HG02678 (cell line): ENCODE measurements around the gene WDFY2.
"Not testable (repeated sequence)": the region's sequence is repeated elsewhere in the genome, so short reads cannot be mapped to it uniquely, and the experiment has no call there.

Experiments
- ATAC-seq: cut with Tn5 transposase; IDR thresholded peaks from one replicate; pipeline ENCODE4 v1.9.1; 2021; ENCODE audit warnings: mild to moderate bottlenecking, moderate library complexity; ENCODE audit not compliant: unreplicated experiment

The WDFY2 gene

GRCh38 chr13:51689663-51689996 lies 105.4 kb downstream of the WDFY2 start:
- ATAC-seq = no peak

DNA sequence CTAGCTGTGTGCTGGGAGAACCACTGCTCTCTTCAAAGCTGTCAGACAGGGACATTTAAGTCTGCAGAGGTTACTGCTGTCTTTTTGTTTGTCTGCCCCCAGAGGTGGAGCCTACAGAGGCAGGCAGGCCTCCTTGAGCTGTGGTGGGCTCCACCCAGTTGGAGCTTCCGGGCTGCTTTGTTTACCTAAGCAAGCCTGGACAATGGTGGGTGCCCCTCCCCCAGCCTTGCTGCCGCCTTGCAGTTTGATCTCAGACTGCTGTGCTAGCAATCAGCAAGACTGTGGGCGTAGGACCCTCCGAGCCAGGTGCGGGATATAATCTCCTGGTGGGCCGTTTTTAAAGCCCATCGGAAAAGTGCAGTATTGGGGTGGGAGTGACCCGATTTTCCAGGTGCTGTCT lies 111.4 kb downstream of the WDFY2 start:
- ATAC-seq = not testable (repeated sequence)

GRCh38 chr13:51697181-51697580 lies 112.9 kb downstream of the WDFY2 start:
- no peak for ATAC-seq

DNA sequence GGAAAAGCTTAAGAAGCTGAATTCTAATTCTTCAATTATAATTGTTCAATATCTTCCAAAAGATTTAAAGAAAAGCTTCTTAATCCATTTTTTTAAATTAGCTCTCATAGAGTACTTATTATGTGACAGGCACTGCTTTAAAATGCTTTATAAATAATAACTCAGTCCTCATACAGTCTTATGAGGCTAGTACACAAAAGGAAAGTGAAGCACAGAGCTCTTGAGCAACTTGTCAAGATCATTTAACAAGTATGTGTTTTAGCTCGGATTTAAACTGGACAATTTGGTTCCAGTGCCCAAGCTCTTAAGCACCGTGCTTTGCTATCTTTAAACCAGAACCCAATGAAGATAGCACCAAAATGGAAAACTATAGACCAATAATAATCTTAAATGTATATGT lies 113.6 kb downstream of the WDFY2 start:
- ATAC-seq = no peak

DNA sequence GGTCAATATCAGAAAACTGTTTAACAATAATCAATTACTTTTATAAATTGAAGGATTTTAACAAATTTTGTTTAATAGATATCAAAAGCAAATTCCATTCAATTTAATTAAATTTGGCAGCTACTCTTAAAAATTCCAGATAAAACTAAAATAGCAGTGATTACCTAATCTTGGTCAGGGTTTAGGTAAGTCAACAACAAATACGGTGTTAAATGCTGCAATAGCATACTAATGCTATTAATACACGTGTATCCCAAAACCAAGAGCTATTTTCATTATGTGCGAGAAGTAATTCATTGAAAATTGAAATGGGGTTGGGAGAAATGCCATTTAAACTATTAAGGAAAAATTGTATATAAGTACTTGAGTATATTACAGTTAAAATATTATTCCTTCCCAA lies 114.1 kb downstream of the WDFY2 start:
- ATAC-seq = no peak

DNA sequence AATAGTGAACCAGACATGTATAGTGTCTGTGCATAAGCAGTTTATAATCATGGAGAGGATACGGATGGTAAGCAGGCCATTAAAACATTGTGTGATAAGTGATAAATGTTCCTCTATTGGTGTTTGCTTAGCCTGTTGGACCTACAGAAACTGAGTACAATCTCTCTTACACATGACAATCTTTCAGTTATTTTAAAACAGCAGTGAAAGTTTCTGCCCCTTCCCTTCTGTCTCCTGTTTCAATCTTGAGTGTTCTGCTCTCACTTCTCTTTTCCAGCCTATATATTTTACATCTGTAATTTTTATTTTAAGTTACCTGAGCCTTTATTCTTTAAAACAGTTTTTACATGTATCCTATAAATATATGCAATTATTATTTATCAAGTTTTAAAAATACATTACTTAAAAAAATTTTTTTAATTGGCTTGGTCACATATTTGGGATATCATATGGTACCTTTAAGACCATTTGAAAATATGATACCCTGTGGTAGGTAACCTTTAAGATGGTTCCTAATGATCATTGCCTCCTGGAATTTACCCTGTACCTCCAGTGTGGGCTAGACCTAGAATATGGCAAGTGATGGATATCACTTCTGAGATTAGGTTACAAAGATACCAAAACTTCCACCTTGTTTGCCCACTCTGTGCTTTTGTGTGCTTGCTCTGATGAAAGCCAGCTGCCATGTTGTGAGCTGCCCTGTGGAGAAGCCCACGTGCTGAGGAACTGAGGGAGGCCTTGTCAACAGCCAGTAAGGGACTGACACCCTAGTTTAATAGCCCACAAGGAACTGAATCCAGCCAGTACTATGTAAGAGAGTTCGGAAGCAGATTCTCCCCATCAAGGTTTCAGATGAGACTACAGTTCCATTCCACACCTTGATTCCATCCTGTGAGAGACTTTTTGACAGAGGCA lies 120.4 kb downstream of the WDFY2 start:
- peak; percentile 90 for ATAC-seq

DNA sequence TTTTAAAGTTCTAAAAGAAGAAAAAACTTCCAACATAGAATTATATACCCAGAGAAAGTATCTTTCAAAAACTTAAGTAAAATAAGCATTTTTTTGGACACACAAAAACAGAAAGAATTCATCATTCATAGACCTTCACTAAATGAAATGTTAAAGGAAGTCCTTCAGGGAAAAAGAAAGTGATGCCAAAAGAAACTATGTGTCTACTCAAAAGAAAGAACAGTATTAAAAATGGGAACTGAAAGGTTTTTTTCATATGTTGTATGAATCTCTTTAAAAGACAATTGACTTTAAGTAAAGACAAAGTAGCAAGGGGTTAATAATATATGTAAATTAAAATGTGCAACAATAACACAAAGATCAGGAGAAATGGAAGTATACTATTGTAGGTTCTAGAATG lies 123.2 kb downstream of the WDFY2 start:
- ATAC-seq = no peak

- ATAC-seq = no peak
Measured at GRCh38 chr13:51713807-51714206, 129.5 kb downstream of the WDFY2 start.

- ATAC-seq = no peak
Measured at GRCh38 chr13:51714663-51715168, 130.5 kb downstream of the WDFY2 start.

DNA sequence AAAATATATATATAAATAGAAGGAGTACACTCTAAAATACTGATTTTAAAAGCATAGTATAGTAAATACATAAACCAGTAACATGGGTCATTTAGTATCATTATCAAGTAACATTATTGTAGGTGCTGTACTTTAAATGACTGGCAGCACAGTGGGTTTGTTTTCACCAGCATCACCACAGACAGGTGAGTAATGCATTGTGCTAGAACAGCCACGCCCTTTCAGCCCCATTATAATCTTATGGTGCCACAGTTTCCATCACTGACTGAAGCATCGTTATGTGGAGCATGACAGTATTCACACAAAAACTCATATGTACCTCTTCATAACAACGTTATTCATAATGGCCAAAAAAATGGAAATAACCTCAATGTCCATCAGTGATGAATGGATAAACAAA lies 131.4 kb downstream of the WDFY2 start:
- ATAC-seq = no peak

- no peak for ATAC-seq
Measured at GRCh38 chr13:51717786-51718398, 133.6 kb downstream of the WDFY2 start.

GRCh38 chr13:51719394-51719793 lies 135.1 kb downstream of the WDFY2 start:
- ATAC-seq = no peak

- peak; percentile 72 for ATAC-seq
Measured at GRCh38 chr13:51721496-51721895, 137.2 kb downstream of the WDFY2 start.

GRCh38 chr13:51723529-51723928 lies 139.3 kb downstream of the WDFY2 start:
- ATAC-seq = no peak

DNA sequence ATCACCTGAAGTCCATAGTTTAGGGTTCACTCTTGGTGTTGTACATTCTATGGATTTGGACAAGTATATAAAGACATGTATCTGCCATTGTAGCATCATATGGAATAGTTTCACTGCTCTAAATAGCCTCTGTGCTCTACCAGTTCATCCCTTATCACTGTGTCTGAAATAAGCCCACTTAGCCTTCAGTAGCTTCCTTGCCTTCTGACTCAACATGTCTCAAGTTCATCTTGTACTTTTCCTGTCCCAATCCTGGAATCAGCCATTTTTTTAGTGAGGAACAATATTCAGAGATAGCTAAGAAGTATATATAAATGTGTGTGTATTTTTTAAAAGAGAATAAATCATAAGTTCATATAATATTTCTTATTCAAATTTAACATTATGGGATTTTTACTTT lies 140.5 kb downstream of the WDFY2 start:
- ATAC-seq = no peak

GRCh38 chr13:51726446-51727193 lies 142.4 kb downstream of the WDFY2 start:
- no peak for ATAC-seq

DNA sequence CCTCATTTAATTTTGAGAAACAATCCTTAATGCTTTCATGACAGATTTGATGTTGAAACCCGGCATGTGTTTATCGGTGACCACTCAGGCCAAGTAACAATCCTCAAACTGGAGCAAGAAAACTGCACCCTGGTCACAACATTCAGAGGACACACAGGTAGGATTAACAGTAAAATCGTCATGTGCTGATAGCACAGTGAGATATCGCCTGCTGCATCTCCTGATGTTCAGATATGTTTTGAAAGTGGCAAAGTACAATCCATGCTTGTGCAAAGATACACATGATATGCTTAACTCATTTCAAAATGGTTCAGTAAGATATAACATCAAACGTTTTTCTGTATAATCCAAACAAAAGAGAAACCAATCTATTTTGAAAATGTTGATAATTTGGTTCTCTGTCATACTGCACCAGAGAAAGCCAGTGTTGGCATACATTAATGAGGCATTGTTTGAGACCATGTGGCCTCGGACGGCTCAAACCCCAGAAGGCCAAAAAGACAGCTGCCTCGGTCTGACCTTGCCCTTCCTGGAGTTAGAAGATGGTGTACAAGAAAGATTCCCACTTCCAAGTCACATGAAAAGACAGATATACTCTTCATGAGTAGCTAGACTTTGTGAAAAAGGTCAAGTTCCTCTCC lies 143.5 kb downstream of the WDFY2 start:
- ATAC-seq = no peak

DNA sequence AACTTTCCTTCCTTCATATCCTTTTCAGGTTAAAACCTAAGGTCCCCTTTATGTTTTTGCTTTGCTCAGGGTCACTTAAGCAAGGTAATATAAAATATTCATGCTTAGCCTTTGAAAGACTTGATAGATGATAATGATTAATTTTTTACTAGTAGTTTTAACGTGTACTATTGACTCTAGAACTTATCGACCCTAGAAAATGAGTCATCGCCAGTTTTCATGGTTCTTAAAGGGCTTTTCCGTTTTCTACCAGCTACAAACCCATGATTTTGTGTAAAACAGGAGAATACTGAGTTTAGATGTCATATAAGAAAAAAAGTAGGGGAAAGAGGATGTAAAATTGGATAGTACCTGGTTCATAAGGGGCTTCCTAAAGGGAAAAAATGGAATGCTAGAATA lies 144.0 kb downstream of the WDFY2 start:
- ATAC-seq = no peak

GRCh38 chr13:51728972-51729371 lies 144.7 kb downstream of the WDFY2 start:
- ATAC-seq = no peak

DNA sequence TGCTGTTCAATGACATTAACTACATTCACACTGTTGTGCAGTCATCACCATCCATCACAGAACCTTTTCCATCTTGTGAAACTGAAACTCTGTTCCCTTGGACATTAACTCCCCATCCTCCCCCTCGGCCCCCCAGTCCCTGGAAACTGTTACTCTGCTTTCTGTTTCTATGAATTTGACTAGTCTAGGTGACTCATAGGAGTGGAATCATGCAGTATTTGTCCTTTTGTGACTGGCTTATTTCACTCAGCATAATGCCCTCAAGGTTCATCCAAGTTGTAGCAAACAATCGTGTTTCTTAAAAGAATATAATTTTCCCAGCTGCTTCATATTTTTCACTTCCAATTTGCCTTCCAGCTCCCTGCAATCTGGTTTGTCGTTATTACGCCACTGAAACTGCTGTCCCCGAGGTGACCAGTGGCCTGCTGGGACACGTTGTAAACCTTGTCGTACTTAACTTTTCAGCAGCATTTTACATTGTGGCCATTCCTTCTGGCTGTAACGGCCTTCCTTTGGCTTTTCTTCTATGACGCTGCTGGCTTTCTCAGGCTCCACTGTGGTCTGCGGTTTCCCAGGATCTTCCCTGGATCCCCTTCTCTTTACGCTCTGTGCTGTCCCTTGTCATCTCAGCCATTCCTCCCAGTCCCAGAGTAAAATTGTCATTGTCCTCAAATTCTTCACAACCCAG lies 145.7 kb downstream of the WDFY2 start:
- no peak for ATAC-seq

- ATAC-seq = no peak
Measured at GRCh38 chr13:51730927-51731326, 146.7 kb downstream of the WDFY2 start.
